ENCODE data around the gene MMP15.

MMP15 gene

GRCh38 chr16:58035356-58036170, 10.0 kb downstream of the MMP15 start:
- no peak for DNase-seq

- no peak for DNase-seq
Measured at GRCh38 chr16:58036943-58037342, 11.4 kb downstream of the MMP15 start.

- DNase-seq = no peak
Measured at GRCh38 chr16:58037365-58038057, 12.0 kb downstream of the MMP15 start.

GRCh38 chr16:58038219-58038641, 12.7 kb downstream of the MMP15 start:
- DNase-seq = no peak

GRCh38 chr16:58039829-58040495, 14.4 kb downstream of the MMP15 start:
- DNase-seq = no peak

- no peak for DNase-seq
Measured at GRCh38 chr16:58040496-58040846, 14.9 kb downstream of the MMP15 start.

GRCh38 chr16:58040945-58041627, 15.5 kb downstream of the MMP15 start:
- DNase-seq = no peak

GRCh38 chr16:58041628-58041955, 16.0 kb downstream of the MMP15 start:
- no peak for DNase-seq

GRCh38 chr16:58042001-58042885, 16.7 kb downstream of the MMP15 start:
- DNase-seq = no peak

- no peak for DNase-seq
Measured at GRCh38 chr16:58042886-58043515, 17.4 kb downstream of the MMP15 start.

- DNase-seq = no peak
Measured at GRCh38 chr16:58043571-58044155, 18.1 kb downstream of the MMP15 start.

GRCh38 chr16:58044266-58045019, 18.9 kb downstream of the MMP15 start:
- DNase-seq = no peak

GRCh38 chr16:58045096-58045495, 19.5 kb downstream of the MMP15 start:
- DNase-seq = no peak

- DNase-seq = no peak
Measured at GRCh38 chr16:58046054-58046881, 20.7 kb downstream of the MMP15 start.

GRCh38 chr16:58046936-58047335, 21.4 kb downstream of the MMP15 start:
- no peak for DNase-seq

- DNase-seq = no peak
Measured at GRCh38 chr16:58047557-58048348, 22.2 kb downstream of the MMP15 start.

- DNase-seq = no peak
Measured at GRCh38 chr16:58048494-58049231, 23.1 kb downstream of the MMP15 start.

Measured in fibroblast of skin of right quadriceps (primary cell).